Lower leg skin (tissue), 3 donors: ENCODE results near the gene MPP3.

Experiments
- POLR2A ChIP-seq, 2 donors: fragments of 450-650 bp; IDR thresholded peaks; one replicate each; pipeline ENCODE4 v1.6.1; 2016 to 2017; ENCODE audit warnings: antibody characterized with exemption in 2 of 2, mild to moderate bottlenecking in 1 of 2, moderate library complexity in 1 of 2
- TF ChIP-seq, protein P1 (sequence below), 3 donors: fragments of 450-650 bp; IDR thresholded peaks; one replicate each; pipeline ENCODE4 v1.5.1; 2016; ENCODE audit warnings: antibody characterized with exemption in 3 of 3, mild to moderate bottlenecking in 3 of 3, moderate library complexity in 2 of 3

DNA sequence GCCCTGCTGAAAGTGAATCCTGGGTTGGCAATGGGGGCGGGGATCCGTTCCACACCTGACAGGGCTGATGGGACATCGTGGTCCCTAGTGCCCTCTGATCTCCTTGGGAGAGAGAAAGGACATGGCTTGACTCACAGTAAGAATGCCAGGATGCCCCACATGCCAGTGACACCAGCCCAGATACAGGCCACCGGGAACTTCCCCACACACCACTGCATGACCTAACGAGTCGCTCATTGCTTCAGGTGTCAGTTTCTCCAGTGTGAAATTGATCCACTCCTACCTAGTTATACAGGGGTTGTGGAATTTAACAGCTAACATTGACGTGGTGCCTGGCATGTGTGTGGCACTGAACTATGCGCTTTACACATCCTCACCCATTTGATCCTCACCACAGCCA lies 21.6 kb upstream of the MPP3 start:
- TF ChIP-seq, protein P1, sequence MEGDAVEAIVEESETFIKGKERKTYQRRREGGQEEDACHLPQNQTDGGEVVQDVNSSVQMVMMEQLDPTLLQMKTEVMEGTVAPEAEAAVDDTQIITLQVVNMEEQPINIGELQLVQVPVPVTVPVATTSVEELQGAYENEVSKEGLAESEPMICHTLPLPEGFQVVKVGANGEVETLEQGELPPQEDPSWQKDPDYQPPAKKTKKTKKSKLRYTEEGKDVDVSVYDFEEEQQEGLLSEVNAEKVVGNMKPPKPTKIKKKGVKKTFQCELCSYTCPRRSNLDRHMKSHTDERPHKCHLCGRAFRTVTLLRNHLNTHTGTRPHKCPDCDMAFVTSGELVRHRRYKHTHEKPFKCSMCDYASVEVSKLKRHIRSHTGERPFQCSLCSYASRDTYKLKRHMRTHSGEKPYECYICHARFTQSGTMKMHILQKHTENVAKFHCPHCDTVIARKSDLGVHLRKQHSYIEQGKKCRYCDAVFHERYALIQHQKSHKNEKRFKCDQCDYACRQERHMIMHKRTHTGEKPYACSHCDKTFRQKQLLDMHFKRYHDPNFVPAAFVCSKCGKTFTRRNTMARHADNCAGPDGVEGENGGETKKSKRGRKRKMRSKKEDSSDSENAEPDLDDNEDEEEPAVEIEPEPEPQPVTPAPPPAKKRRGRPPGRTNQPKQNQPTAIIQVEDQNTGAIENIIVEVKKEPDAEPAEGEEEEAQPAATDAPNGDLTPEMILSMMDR (IDR thresholded peaks at IDR 0.05): no peak
- no peak for TF ChIP-seq POLR2A (IDR thresholded peaks at IDR 0.05)
